NCI-H460 (cell line): ENCODE data around the gene SLC44A2. TPM values are rescaled to one million over a fixed set of nuclear protein-coding genes. Genes with fewer than 3 reads are reported as not detected.

Source experiments
- DNase-seq: peaks from one replicate; pipeline ENCODE4 v3.0.0-alpha.2; 2016; ENCODE audit warnings: low read depth; ENCODE audit errors: extremely low read depth
- total RNA-seq: library from RNA; depleted of rRNA; stranded (reverse); fragments of >200 nt; shearing (Covaris generic); gene quantifications from 2 replicates; pipeline ENCODE4 v1.2.3, GENCODE V29; 2014

The SLC44A2 gene
- total RNA-seq, 1 experiment from 2014 or later, result 2.6 TPM

GRCh38 chr19:10612499-10613119 is 12.7 kb upstream of the SLC44A2 start:
- DNase-seq, result no peak

- no peak for DNase-seq
These were observed 9.8 kb upstream of the SLC44A2 start for GRCh38 chr19:10615429-10616023.

GRCh38 chr19:10617409-10618121 is 7.8 kb upstream of the SLC44A2 start:
- no peak for DNase-seq

- no peak for DNase-seq
These were observed 6.5 kb upstream of the SLC44A2 start for GRCh38 chr19:10618846-10619245.

GRCh38 chr19:10620786-10621185 is 4.6 kb upstream of the SLC44A2 start:
- no peak for DNase-seq

GRCh38 chr19:10621966-10622365 is 3.4 kb upstream of the SLC44A2 start:
- DNase-seq, result no peak

- no peak for DNase-seq
These were observed 768 bp upstream of the SLC44A2 start for GRCh38 chr19:10624585-10624984.

GRCh38 chr19:10625762-10626138 is 397 bp downstream of the SLC44A2 start:
- DNase-seq, result no peak

- DNase-seq, result no peak
These were observed 6.5 kb downstream of the SLC44A2 start for GRCh38 chr19:10631874-10632273.

- DNase-seq, result no peak
These were observed 9.1 kb downstream of the SLC44A2 start for GRCh38 chr19:10634430-10634829.

- no peak for DNase-seq
These were observed 9.6 kb downstream of the SLC44A2 start for GRCh38 chr19:10634963-10635362.

GRCh38 chr19:10636304-10636972 is 11.1 kb downstream of the SLC44A2 start:
- DNase-seq, result no peak

- DNase-seq, result no peak
These were observed 12.5 kb downstream of the SLC44A2 start for GRCh38 chr19:10637894-10638293.

GRCh38 chr19:10639836-10640235 is 14.5 kb downstream of the SLC44A2 start:
- no peak for DNase-seq

GRCh38 chr19:10640361-10640760 is 15.0 kb downstream of the SLC44A2 start:
- DNase-seq, result no peak

GRCh38 chr19:10641248-10641647 is 15.9 kb downstream of the SLC44A2 start:
- DNase-seq, result no peak

GRCh38 chr19:10642473-10643171 is 17.3 kb downstream of the SLC44A2 start:
- DNase-seq, result no peak

GRCh38 chr19:10643172-10643967 is 18.0 kb downstream of the SLC44A2 start:
- DNase-seq, result no peak

GRCh38 chr19:10643968-10644259 is 18.6 kb downstream of the SLC44A2 start:
- DNase-seq, result no peak

GRCh38 chr19:10644260-10645007 is 19.1 kb downstream of the SLC44A2 start:
- peak; percentile 48 for DNase-seq
